Measurements from ENCODE around the gene CLPSL1. TPM values are rescaled to one million over a fixed set of nuclear protein-coding genes. Genes with fewer than 3 reads are reported as not detected.

The CLPSL1 gene
- total and polyA plus RNA-seq, 2 experiments from 2014 or later: not detected

DNA sequence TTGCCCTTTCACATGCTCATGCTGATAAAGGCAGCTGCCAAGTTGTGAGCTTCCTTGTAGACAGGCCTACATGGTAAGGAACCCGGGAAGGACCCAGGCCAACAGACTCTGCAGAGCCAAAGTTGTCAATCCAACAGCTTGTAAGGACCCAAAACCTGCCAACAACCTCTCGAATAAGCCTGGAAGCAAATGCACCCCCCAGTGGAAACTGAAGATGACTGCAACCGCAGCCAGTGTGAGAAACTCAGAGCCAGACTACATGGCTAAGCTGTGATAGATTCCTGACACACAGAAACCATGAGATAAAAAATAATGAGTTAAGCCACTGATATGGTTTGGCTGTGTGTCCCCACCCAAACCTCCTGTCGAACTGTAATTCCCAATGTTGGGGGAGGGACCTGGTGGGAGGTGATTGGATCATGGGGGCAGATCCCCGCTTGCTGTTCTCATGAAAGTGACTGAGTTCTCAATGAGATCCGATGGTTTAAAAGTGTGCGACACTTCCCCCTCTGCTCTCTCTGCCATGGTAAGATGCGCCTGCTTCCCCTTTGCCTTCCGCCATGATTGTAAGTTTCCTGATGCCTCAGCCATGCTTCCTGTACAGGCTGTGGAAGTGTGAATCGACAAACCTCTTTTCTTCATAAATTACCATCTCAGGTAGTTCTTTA, 23.2 kb upstream of the CLPSL1 start:
- Histone ChIP-seq H3K36me3 (ENCODE audit: insufficient read depth) (no peaks in the 10 kb centered on the region), H3K4me2 (no peak overlapping the region), H3K4me3 (no peak overlapping the region), H3K4me1 (ENCODE audit: insufficient read depth) (peaks cover 22% of the 10 kb centered on the region), H2AFZ (no peak overlapping the region; the same call in 1 of the 2 replicates), H3K9me2 (ENCODE audit: insufficient read depth) (no peaks in the 10 kb centered on the region), H3F3A (replicated peaks; ENCODE audit: low read depth) (no peaks in the 10 kb centered on the region; the same call in 1 of the 2 replicates), H4K20me1 (replicated peaks; ENCODE audit: insufficient read depth) (no peaks in the 10 kb centered on the region), H3K27me3 (ENCODE audit: insufficient read depth) (no peaks in the 10 kb centered on the region), H3K79me2 (replicated peaks; ENCODE audit: insufficient read depth) (no peaks in the 10 kb centered on the region), H3K27ac (ENCODE audit: low read depth) (no peak overlapping the region)
- Mint-ChIP-seq H3K27me3 (ENCODE audit: insufficient read depth, low read depth, poor library complexity) (peaks cover 25% of the 10 kb centered on the region), H3K4me3 (no peak overlapping the region; the same call in 2 of the 3 replicates), H3K36me3 (ENCODE audit: low read depth) (no peaks in the 10 kb centered on the region), H3K27ac (peak overlapping the region; percentile 80; the same call in 1 of the 2 replicates), H3K9me3 (peaks cover 3% of the 10 kb centered on the region; the same call in 1 of the 3 replicates), H3K4me1 (peaks cover 36% of the 10 kb centered on the region)
- DNase-seq (ENCODE audit: low spot score): peak; percentile 91
- peak; percentile 82 for ATAC-seq
- TF ChIP-seq EZH2 (IDR thresholded peaks at IDR 0.05; ENCODE audit: low read depth, unreplicated experiment): no peak
- TF ChIP-seq, protein P1, sequence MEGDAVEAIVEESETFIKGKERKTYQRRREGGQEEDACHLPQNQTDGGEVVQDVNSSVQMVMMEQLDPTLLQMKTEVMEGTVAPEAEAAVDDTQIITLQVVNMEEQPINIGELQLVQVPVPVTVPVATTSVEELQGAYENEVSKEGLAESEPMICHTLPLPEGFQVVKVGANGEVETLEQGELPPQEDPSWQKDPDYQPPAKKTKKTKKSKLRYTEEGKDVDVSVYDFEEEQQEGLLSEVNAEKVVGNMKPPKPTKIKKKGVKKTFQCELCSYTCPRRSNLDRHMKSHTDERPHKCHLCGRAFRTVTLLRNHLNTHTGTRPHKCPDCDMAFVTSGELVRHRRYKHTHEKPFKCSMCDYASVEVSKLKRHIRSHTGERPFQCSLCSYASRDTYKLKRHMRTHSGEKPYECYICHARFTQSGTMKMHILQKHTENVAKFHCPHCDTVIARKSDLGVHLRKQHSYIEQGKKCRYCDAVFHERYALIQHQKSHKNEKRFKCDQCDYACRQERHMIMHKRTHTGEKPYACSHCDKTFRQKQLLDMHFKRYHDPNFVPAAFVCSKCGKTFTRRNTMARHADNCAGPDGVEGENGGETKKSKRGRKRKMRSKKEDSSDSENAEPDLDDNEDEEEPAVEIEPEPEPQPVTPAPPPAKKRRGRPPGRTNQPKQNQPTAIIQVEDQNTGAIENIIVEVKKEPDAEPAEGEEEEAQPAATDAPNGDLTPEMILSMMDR (conservative IDR thresholded peaks at IDR 0.05; ENCODE audit: low read depth in 2 of 2): peak; percentile 68 to 78

DNA sequence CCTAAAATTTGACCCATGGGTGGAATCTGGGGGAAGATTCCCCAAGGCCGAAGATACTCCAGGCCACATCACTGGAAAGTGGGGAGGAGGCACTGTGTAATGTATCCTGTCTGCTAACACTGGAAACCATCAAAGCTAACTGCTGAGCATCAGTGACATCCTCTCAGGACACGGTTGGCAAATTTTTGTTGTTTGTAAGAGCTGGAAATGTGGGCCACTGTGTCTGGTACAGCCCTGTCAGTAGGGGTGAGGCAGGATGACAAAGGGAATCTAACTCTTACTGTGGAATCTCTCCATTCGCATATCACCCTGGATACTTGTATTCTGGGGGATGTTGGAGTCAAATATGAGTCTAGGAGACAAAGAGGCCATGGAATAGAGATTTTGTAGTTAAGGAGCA, 21.4 kb upstream of the CLPSL1 start:
- H3K4me2 ChIP-seq: no peak overlapping the region
- Mint-ChIP-seq H3K4me1 (peaks cover 46% of the 10 kb centered on the region), H3K36me3 (ENCODE audit: low read depth) (no peaks in the 10 kb centered on the region), H3K4me3 (no peak overlapping the region), H3K27ac (no peak overlapping the region), H3K27me3 (ENCODE audit: insufficient read depth, low read depth, poor library complexity) (peaks cover 25% of the 10 kb centered on the region), H3K9me3 (peaks cover 3% of the 10 kb centered on the region; the same call in 1 of the 3 replicates)
- TF ChIP-seq EZH2 (IDR thresholded peaks at IDR 0.05; ENCODE audit: low read depth, unreplicated experiment) (no peak), ZNF114 (CRISPR knock-in tag; IDR thresholded peaks at IDR 0.05) (no peak), NANOG (IDR thresholded peaks at IDR 0.05; ENCODE audit: borderline replicate concordance) (no peak)
- TF ChIP-seq, protein P2, sequence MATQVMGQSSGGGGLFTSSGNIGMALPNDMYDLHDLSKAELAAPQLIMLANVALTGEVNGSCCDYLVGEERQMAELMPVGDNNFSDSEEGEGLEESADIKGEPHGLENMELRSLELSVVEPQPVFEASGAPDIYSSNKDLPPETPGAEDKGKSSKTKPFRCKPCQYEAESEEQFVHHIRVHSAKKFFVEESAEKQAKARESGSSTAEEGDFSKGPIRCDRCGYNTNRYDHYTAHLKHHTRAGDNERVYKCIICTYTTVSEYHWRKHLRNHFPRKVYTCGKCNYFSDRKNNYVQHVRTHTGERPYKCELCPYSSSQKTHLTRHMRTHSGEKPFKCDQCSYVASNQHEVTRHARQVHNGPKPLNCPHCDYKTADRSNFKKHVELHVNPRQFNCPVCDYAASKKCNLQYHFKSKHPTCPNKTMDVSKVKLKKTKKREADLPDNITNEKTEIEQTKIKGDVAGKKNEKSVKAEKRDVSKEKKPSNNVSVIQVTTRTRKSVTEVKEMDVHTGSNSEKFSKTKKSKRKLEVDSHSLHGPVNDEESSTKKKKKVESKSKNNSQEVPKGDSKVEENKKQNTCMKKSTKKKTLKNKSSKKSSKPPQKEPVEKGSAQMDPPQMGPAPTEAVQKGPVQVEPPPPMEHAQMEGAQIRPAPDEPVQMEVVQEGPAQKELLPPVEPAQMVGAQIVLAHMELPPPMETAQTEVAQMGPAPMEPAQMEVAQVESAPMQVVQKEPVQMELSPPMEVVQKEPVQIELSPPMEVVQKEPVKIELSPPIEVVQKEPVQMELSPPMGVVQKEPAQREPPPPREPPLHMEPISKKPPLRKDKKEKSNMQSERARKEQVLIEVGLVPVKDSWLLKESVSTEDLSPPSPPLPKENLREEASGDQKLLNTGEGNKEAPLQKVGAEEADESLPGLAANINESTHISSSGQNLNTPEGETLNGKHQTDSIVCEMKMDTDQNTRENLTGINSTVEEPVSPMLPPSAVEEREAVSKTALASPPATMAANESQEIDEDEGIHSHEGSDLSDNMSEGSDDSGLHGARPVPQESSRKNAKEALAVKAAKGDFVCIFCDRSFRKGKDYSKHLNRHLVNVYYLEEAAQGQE (IDR thresholded peaks at IDR 0.05; ENCODE audit: unreplicated experiment): no peak
- H3K27ac ChIP-seq (ENCODE audit: low read depth): no peak overlapping the region
- H3K27me3 ChIP-seq (ENCODE audit: insufficient read depth): no peaks in the 10 kb centered on the region
- H3K9me2 ChIP-seq (ENCODE audit: insufficient read depth): no peaks in the 10 kb centered on the region
- no peak overlapping the region for H3K4me3 ChIP-seq
- no peak overlapping the region for H2AFZ ChIP-seq
- H3K79me2 ChIP-seq (replicated peaks; ENCODE audit: insufficient read depth): no peaks in the 10 kb centered on the region
- no peaks in the 10 kb centered on the region for H3K36me3 ChIP-seq (ENCODE audit: insufficient read depth)
- H3F3A ChIP-seq (replicated peaks; ENCODE audit: low read depth): no peaks in the 10 kb centered on the region; the same call in 1 of the 2 replicates
- DNase-seq (ENCODE audit: low spot score) (no peak), ATAC-seq (no peak)
- H4K20me1 ChIP-seq (replicated peaks; ENCODE audit: insufficient read depth): no peaks in the 10 kb centered on the region
- H3K4me1 ChIP-seq (ENCODE audit: insufficient read depth): peaks cover 29% of the 10 kb centered on the region

All from GM23338 (cell line).